Nephron (organoid): ENCODE measurements around the gene MYCBPAP.
A peak's percentile ranks its signal among the peaks of the same experiment; 100 is the strongest.

Experiments
- H3K27ac Mint-ChIP-seq, 3 experiments: 2 replicates each; pipeline ENCODE4 v1.8.0; 2020; ENCODE audit warnings: mixed read lengths in 3 of 3, mild to moderate bottlenecking in 2 of 3, moderate library complexity in 1 of 3
- H3K27me3 Mint-ChIP-seq: 2 replicates; pipeline ENCODE4 v1.8.0; 2021; ENCODE audit warnings: low read depth, mild to moderate bottlenecking, moderate library complexity, mixed read lengths
- H3K36me3 Mint-ChIP-seq: 2 replicates; pipeline ENCODE4 v1.8.0; 2020; ENCODE audit warnings: low read depth, mixed read lengths
- H3K4me1 Mint-ChIP-seq: 2 replicates; pipeline ENCODE4 v1.8.0; 2020; ENCODE audit warnings: mixed read lengths
- H3K4me3 Mint-ChIP-seq, 3 experiments: 2 replicates each; pipeline ENCODE4 v1.8.0; 2020; ENCODE audit warnings: mild to moderate bottlenecking in 3 of 3, mixed read lengths in 3 of 3, moderate library complexity in 2 of 3
- H3K9me3 Mint-ChIP-seq: 2 replicates; pipeline ENCODE4 v1.8.0; 2020; ENCODE audit warnings: mixed read lengths
- TF ChIP-seq, protein P1 (sequence below), 3 experiments: fragments of 200-600 bp; sonication (generic); IDR thresholded peaks; one replicate each; pipeline ENCODE4 v1.5.0; 2021; ENCODE audit warnings: antibody characterized with exemption in 3 of 3; ENCODE audit not compliant: unreplicated experiment in 3 of 3

MYCBPAP gene

DNA sequence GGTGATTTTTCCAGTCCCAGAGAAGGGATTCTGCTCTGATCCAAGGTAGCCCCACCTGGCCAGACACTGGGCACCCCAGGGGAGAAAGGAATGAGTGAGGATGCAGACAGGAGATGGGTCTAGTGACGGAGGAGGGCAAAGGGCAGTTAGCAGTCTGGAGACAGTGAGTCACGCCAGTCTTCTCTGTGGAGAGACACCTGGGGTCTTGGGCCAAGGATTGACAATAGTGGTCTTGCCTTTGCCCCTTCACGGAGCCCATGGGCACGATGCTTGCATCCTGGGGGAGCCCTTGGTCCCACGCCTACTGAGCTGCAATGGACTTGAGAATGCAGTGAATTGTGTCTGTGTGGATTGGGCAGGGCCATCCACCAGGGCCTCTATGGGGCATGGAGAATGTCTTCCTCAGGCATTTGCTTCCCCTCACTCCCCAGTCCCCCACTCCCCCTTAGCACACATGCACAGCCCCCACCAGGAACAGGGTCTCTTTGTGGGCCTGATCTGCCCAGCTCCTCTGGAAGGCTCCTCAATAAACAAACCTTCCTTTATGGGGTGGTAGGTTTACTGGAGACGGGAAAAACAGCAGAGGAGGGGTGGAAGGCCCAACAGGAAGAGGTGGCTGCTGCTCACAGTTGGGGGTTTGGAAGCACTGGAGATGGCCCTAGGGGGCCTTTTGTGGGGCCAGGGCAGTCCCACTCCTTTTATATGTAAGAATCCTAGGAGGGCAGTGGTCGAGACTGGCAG lies 41.0 kb upstream of the MYCBPAP start:
- peaks cover 52% of the 10 kb centered on the region for H3K27me3 Mint-ChIP-seq
- H3K9me3 Mint-ChIP-seq, result no peaks in the 10 kb centered on the region
- H3K4me3 Mint-ChIP-seq, result peak overlapping the region; percentile 62 to 70 (median 63)
- peaks cover 8% of the 10 kb centered on the region for H3K36me3 Mint-ChIP-seq
- H3K4me1 Mint-ChIP-seq, result peaks cover 32% of the 10 kb centered on the region
- no peak overlapping the region for H3K27ac Mint-ChIP-seq
- TF ChIP-seq, protein P1, sequence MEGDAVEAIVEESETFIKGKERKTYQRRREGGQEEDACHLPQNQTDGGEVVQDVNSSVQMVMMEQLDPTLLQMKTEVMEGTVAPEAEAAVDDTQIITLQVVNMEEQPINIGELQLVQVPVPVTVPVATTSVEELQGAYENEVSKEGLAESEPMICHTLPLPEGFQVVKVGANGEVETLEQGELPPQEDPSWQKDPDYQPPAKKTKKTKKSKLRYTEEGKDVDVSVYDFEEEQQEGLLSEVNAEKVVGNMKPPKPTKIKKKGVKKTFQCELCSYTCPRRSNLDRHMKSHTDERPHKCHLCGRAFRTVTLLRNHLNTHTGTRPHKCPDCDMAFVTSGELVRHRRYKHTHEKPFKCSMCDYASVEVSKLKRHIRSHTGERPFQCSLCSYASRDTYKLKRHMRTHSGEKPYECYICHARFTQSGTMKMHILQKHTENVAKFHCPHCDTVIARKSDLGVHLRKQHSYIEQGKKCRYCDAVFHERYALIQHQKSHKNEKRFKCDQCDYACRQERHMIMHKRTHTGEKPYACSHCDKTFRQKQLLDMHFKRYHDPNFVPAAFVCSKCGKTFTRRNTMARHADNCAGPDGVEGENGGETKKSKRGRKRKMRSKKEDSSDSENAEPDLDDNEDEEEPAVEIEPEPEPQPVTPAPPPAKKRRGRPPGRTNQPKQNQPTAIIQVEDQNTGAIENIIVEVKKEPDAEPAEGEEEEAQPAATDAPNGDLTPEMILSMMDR (IDR thresholded peaks at IDR 0.05; ENCODE audit: unreplicated experiment in 3 of 3), result no peak

DNA sequence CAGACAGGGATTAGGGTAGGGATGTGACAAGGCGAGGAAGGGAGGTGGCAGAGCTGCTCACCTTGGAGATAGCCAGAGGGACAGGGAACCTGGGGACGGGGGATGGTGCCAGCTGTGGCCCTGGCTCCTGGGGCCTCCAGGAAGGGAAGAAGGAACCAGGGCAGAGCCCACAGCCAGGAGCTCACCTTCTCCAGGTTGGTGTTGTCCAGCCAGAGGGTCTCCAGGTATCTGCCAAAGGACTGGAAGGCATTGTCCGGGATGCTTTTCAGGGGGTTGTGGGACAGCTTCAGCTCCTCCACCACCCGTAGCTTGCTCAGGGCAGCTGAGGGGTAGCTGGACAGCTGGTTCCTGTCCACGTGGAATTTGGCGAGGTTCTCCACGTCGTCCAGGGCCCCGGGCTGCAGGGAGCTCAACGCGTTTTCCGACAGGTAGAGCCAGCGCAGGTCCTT lies 40.4 kb upstream of the MYCBPAP start:
- peaks cover 8% of the 10 kb centered on the region for H3K36me3 Mint-ChIP-seq
- H3K27me3 Mint-ChIP-seq, result peaks cover 57% of the 10 kb centered on the region
- H3K4me1 Mint-ChIP-seq, result peaks cover 38% of the 10 kb centered on the region
- TF ChIP-seq, protein P1 (IDR thresholded peaks at IDR 0.05; ENCODE audit: unreplicated experiment in 3 of 3), result no peak
- peak overlapping the region; percentile 65 to 70 (median 66) for H3K4me3 Mint-ChIP-seq
- no peak overlapping the region for H3K27ac Mint-ChIP-seq
- H3K9me3 Mint-ChIP-seq, result no peaks in the 10 kb centered on the region

DNA sequence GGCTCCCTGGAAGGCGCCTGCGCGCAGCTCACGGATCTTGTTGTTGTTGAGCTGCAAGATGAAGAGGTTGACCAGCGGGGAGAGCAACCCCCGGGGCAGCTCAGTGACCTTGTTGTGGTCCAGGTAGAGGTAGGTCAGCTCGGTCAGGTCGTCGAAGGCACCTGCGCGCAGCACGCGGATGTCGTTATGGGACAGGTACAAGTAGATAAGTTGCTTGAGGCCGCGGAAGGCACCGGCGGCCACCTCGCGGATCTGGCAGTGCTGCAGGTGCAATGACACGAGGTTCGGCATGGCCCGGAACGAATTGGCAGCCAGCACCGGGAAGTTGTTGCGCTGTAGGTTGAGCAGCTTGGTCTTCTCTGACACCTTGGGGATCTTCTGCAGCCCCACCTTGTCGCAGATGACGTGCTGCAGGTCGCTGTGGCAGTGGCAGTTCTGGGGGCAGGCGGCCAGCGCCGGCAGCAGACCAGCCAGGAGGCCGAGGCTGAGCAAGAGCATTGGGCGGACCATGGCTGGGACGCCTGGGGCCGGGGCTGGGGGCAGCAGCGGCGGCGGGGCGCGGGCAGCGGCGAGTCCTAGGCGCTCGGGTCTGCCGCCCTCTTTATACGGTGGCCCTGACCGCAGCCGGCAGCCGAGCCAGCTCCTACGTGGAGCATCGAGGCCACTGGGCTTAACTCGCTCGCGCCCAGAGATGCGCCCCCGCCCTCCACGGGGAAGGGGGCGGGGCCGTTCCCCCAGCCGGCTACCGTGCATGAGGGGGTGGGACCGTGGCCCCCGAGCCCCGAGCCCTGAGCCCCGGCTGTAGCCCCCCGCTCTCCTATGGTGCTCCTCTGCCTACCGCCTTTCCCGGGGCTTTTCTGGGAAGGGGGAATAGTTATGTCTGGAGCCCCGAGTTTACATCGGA lies 39.7 kb upstream of the MYCBPAP start, which contains the start of gene CHAD:
Gene CHAD, minus strand, starts transcription at position 577 of the 904 bp plus-strand sequence. Its CDS starts 67 bp downstream, at position 510.
- peaks cover 44% of the 10 kb centered on the region for H3K4me1 Mint-ChIP-seq
- TF ChIP-seq, protein P1 (IDR thresholded peaks at IDR 0.05; ENCODE audit: unreplicated experiment in 3 of 3), result no peak
- H3K36me3 Mint-ChIP-seq, result peaks cover 15% of the 10 kb centered on the region
- H3K4me3 Mint-ChIP-seq, result peak within 1 kb of the TSS; percentile 65 to 70 (median 66)
- H3K27me3 Mint-ChIP-seq, result peaks cover 57% of the 10 kb centered on the region
- no peaks in the 10 kb centered on the region for H3K9me3 Mint-ChIP-seq
- H3K27ac Mint-ChIP-seq, result no peak within 1 kb of the TSS

DNA sequence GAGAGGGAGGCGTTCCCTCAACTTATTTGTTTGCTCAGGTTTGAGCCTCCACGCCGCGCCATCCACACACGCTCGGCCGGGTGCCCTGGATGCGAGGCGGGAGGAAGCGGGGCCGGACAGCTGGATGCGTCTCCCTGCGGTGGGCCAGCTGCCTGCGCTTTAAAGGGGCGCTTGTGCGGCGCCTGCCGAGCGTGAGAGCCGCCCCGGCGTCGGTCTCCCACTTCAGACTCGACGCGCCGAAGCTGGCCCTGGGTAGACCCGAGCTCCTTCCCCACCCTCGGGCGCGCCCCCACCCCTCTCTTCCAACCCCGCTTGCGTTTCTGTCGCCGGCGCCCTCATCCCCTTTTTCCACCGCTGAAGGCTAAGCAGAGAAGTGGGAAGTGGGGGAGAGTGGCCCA lies 39.0 kb upstream of the MYCBPAP start:
- Mint-ChIP-seq H3K36me3 (peaks cover 17% of the 10 kb centered on the region), H3K27ac (no peak overlapping the region), H3K27me3 (peaks cover 57% of the 10 kb centered on the region), H3K9me3 (no peaks in the 10 kb centered on the region), H3K4me3 (peak overlapping the region in 2 of 3 experiments; percentile 32 to 34), H3K4me1 (peaks cover 47% of the 10 kb centered on the region)
- TF ChIP-seq, protein P1 (IDR thresholded peaks at IDR 0.05; ENCODE audit: unreplicated experiment in 3 of 3), result no peak

DNA sequence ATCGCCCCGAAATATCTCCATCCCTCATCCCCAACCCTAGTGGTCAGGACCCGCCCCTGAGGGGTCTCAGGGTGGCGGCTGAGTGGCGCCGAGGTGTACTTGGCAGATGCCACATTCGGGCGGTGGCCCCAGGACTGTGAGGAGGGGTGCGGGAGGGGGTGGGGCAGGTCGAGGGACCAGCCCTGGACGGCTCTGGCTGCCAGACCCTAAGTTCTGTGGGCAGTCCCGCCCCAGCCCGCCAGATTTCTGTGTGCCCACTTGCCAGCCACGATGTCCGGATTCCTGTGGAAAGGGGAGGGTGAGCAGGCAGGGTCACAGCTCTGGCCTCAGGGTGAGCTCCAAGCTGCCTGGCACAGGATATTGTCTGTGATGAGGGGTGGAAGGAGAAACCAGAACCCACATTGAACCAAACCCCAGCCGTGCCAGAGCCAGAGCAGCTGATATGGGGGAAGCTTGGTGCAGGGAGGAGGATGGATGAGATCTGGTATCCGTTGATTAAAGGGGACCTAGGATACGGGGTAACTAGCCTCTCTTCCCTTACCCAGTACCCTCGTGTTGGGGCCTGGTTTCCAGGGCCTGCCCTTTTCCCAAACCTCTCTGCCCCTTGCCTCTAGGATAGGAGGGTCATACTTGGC lies 38.5 kb upstream of the MYCBPAP start:
- peaks cover 47% of the 10 kb centered on the region for H3K4me1 Mint-ChIP-seq
- H3K27me3 Mint-ChIP-seq, result peaks cover 60% of the 10 kb centered on the region
- TF ChIP-seq, protein P1 (IDR thresholded peaks at IDR 0.05; ENCODE audit: unreplicated experiment in 3 of 3), result no peak
- peaks cover 17% of the 10 kb centered on the region for H3K36me3 Mint-ChIP-seq
- no peaks in the 10 kb centered on the region for H3K9me3 Mint-ChIP-seq
- H3K27ac Mint-ChIP-seq, result no peak overlapping the region
- H3K4me3 Mint-ChIP-seq, result peak overlapping the region in 1 of 3 experiments; percentile 32
